HG03196 (cell line): Measurements from ENCODE around the gene CSTA.

Experiments
- ATAC-seq: cut with Tn5 transposase; IDR thresholded peaks from one replicate; pipeline ENCODE4 v1.9.1; 2021; ENCODE audit not compliant: unreplicated experiment

CSTA gene

GRCh38 chr3:122374034-122374433, 49.0 kb downstream of the CSTA start:
- ATAC-seq = no peak

DNA sequence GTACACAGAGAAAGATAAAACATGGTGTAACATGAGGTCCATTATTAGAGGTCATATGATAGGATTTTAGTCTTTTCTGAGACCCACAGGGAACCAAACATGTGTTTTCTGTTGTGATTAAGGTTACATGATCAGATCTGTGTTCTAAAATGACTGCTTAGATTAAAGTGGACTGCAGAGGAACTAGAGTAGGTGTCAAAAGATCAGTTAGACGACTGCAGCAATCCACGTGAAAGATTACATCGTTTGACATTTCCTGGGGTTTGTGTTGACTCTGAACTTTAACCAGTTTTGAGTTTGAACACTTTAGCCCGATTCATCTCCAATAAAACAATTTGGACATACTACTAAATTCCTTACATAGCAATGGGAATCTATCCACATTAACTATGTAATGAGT, 52.9 kb downstream of the CSTA start:
- ATAC-seq = no peak

GRCh38 chr3:122382888-122383666, 58.0 kb downstream of the CSTA start, which contains the start of gene MIX23:
TSS of gene MIX23 (minus strand) at chr3:122383231. CDS start at chr3:122383224, 7 bp downstream.
- ATAC-seq = peak; percentile 44

DNA sequence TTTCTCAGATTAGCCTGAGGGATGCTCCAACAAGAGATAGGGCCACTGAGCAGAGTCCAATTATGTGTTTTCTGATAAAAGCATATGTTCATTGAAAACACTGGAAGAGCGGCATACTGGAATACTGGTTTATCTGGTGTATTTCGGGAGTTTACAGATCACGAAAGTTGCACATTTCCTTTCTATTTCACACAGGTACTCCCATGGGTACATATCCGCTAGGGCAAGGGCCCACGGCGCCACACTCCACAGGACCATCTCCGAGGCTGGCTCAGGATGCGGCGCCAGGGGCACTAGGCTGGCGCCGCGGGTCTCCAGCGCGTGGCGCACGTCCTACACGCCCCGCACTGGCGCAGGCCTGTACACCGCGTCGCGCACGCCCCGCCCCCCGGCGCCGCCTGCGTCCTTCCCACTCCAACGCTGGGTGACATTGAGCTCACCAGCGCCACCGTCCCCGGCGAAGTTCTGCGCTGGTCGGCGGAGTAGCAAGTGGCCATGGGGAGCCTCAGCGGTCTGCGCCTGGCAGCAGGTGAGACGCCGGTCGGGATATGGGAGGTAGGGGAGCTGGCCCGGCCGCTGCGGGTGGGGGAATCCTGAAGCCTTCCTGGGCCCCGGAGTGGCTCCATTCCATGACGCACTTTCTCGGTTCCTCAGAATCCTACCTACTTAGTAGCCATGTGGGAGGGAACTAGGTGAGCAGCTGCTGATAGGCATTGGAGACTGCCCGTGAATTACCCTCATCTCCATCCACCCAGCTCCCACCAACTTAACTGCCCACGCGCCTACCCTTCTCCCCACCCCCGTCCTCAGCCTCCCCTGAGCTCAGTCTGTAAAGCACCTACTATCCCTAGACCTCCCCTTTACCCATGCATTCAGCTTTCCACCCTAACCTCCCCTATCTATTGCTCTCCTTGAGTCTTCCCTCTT, 59.0 kb downstream of the CSTA start, which contains the start of gene FAM162A:
FAM162A (plus strand) TSS at position 412 of the 927 bp plus-strand sequence; CDS start at position 496, 84 bp downstream.
- ATAC-seq = peak; percentile 86

DNA sequence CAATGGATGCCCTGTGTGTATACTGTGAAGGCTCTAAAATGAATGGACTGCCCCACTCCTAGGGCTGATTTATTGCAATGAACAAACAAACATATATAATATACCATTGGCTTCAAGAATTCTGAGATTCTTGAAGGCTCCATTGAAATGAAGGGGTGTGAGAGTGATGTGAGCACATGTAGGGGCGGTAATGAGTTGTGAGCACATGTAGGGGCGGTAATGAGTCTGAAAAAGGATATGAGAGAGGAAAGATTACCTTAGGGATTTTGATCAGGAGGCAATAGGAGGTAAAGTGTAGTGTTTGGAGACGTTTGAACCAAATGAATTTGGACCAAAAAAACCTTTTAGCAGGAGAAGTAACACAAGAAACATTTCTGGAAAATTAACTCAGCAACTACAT, 62.7 kb downstream of the CSTA start:
- ATAC-seq = no peak

- no peak for ATAC-seq
These were observed 64.1 kb downstream of the CSTA start for GRCh38 chr3:122389197-122389596.

GRCh38 chr3:122389892-122390291, 64.8 kb downstream of the CSTA start:
- no peak for ATAC-seq

GRCh38 chr3:122390665-122391064, 65.6 kb downstream of the CSTA start:
- ATAC-seq = no peak
